IPS-NIHi11 (cell line): ENCODE results near the gene RSPH1.
A peak's percentile ranks its signal among the peaks of the same experiment; 100 is the strongest.

Source experiments
- DNase-seq: peaks from one replicate; pipeline ENCODE4 v3.0.0; 2012; ENCODE audit warnings: mixed read lengths, low spot score

RSPH1 gene

GRCh38 chr21:42445311-42445710 is 50.7 kb downstream of the RSPH1 start:
- no peak for DNase-seq

GRCh38 chr21:42444745-42445059 is 51.3 kb downstream of the RSPH1 start:
- no peak for DNase-seq

GRCh38 chr21:42443876-42444744 is 51.9 kb downstream of the RSPH1 start:
- no peak for DNase-seq

DNA sequence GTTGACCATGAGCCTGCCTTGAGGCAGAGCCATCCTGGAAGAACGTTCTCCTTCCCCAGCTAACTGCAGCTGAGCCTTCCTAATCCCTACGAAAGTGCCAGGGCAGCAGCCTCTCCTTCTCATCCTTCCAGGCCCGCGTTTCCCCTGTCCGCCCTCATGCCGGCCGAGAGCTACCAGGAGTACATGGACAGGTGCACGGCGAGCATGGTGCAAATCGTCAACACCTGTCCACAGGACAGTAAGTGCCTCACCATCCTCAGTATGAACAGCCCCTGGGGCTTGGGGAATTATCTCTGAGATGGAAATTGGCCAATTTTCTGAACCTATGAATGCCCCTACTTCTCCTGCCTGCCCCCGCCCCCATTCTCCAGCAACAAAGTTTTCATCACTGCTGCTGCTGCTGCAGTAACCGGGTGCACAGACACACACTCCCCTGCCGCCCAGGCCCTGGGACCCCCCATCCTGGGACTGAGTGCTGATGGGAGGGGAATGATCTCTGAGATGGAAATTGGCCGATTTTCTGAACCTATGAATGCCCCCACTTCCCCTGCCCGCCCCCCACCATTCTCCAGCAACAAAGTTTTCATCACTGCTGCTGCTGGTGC is 52.7 kb downstream of the RSPH1 start:
- no peak for DNase-seq

DNA sequence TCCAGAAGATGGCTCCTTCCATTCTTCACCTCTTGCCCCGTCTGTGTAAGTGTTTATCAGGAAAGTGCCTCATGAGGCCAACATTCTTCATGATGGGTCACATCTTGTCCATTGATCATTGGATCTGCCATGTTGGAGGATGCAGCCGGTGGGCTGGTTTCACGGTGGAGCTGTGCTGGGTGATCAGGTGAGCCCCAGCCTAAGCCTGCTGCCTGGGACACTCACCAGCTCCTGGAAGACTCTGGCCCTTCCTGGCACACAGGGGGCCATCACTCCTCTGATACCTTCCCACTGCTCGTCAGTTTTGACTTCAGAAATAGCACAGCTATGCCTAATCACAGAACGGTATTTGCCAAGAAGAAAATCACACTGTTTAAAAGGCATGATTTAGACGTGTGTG is 54.1 kb downstream of the RSPH1 start:
- DNase-seq = no peak

- DNase-seq = no peak
Observed at GRCh38 chr21:42440187-42440792, 55.7 kb downstream of the RSPH1 start.

- no peak for DNase-seq
Observed at GRCh38 chr21:42439284-42440186, 56.5 kb downstream of the RSPH1 start.

DNA sequence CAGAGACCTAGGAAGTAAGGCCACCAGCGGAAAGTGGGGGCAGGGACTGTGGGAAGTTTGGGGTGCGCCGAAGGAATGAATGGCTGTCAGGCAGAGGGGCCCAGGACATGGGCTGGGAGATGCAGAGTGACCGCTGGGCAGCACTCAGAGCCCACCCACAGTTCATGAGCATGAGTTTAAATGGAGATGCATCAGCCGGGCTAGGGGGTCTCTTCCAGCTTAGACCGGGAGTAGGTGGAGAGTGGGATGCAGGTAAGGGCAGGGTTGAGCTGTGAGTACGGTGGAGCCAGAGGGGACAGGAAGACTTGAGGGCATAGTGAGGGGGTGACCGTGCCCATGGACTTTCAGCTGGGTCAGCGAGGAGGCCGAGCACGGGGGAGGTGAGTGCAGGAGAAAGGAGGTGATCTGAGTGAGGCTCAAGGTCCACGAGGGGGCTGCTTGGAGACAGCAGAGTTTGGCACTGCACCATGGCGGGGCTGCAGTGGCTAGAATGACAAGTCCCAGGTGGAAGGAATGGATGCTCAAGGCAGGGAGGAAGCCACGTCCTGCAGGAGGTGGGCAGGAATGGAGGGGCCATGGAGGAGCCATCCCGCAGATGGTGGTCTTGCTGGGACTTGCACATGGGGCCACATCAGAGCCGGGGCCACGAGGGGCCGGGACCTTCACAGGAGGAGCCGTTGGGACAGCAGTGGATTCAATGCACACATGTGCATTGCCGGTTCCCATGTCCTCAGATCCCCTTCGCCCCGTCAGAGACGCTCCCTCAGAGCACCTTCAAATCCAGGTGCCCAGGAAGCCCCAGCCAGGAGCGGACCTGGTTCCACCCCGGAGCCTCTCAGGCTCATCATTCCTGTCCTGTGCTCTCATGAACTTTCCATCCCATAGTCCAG is 57.5 kb downstream of the RSPH1 start:
- DNase-seq = no peak

GRCh38 chr21:42437786-42438185 is 58.2 kb downstream of the RSPH1 start:
- peak; percentile 85 for DNase-seq

GRCh38 chr21:42436914-42437313 is 59.1 kb downstream of the RSPH1 start:
- DNase-seq = no peak

GRCh38 chr21:42435833-42436232 is 60.2 kb downstream of the RSPH1 start:
- no peak for DNase-seq

- DNase-seq = no peak
Observed at GRCh38 chr21:42435401-42435800, 60.6 kb downstream of the RSPH1 start.

DNA sequence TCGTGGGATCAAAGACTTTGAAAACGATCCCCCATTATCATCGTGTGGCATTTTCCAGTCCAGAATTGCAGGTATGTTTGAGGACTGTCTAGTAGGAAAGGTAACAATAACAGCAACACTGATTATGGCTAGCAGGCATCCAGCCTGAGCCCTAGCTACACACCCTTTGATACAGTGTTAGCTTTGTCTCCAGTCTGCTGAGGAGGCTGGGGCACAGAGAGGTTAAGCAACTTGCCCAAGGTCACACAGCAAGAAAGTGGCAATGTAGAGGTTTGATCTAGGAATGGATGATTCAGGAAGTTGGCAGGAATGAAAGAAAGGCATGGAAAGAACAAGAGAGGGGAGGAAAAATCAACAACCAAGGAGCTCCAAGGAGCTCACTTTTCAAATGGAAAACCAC is 61.1 kb downstream of the RSPH1 start:
- no peak for DNase-seq

- DNase-seq = no peak
Observed at GRCh38 chr21:42433946-42434551, 62.0 kb downstream of the RSPH1 start.

- no peak for DNase-seq
Observed at GRCh38 chr21:42432695-42433094, 63.3 kb downstream of the RSPH1 start.

DNA sequence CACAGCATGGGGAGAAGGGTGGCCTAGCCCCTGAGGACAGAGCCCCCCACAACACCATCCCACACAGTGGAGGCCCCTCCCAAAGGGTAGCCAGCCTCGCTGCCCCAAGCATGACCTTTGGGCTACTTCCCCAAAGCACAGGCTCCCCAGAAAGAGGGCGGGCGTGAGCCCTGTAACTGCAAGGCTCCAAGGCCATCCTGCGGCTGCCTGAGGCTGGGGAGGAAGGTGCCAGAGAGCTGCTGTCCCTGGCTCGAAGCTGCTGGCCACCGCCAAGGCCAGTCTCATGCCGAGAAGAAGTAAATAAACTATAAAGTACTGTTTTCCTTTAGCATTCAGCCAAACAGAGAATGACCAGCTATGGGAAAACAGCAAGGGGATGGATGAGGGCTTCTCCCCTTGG is 64.8 kb downstream of the RSPH1 start:
- no peak for DNase-seq

DNA sequence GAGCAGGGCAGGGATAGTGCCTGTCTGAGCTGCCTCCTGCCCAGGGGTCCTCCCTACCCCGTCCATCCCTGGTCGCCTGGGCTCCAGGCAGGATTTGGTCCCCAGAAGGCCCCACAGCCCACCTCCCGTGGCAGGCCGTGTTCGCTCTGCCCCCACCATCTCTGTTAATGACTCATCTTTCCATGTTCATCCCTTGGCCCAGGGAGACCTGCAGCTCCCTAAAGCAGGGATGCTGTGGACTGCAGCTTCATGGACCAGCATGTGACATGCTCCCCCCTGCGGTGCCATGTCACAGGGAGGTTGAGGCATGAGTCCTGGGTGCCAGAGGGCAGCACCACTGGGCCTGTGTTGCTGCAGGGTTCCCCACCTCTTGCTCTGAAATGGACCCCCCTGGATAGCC is 65.5 kb downstream of the RSPH1 start:
- no peak for DNase-seq

GRCh38 chr21:42429856-42430255 is 66.2 kb downstream of the RSPH1 start:
- DNase-seq = peak; percentile 70

GRCh38 chr21:42429021-42429420 is 67.0 kb downstream of the RSPH1 start:
- no peak for DNase-seq

- no peak for DNase-seq
Observed at GRCh38 chr21:42427809-42428419, 68.1 kb downstream of the RSPH1 start.
